CD4-positive, alpha-beta T cell treated with Interleukin-17A for 1 hour (primary cell): ENCODE measurements around the gene MAP2K1.

ENCODE experiments used
- DNase-seq: peaks from one replicate; pipeline ENCODE4 v3.0.0-alpha.2; 2020

MAP2K1 gene

GRCh38 chr15:66505818-66506217 is 119.1 kb downstream of the MAP2K1 start:
- no peak for DNase-seq

DNA sequence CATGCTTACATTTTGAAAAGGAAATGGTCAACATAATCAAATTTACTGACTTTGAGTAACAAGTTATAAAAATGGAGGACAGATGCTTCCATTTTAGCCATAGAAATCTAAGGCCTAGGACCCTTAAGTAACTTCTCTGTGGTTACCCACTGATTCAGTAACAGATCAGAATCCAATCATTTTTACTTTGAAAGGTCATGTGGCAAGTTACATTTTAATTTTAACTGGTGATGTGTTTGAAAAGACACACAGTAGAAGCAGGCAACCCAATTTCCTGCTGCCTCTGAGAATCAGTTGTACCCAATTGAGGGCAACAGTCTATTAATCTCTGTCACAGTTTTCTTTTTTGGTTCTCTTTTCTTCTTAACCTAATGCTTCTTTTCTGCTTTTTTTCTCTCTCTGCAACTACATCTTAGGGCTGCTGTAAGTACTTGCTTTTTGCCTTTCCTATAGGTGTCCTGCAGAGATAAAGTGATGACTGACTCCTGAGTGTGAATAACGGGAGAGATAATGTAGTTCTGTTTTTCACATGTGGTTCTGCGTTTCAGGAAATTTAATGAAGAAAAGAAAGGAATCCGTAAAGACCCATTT is 121.7 kb downstream of the MAP2K1 start:
- no peak for DNase-seq

- no peak for DNase-seq
Measured at GRCh38 chr15:66514586-66514985, 127.9 kb downstream of the MAP2K1 start.

GRCh38 chr15:66515901-66516322 is 129.2 kb downstream of the MAP2K1 start:
- no peak for DNase-seq

DNA sequence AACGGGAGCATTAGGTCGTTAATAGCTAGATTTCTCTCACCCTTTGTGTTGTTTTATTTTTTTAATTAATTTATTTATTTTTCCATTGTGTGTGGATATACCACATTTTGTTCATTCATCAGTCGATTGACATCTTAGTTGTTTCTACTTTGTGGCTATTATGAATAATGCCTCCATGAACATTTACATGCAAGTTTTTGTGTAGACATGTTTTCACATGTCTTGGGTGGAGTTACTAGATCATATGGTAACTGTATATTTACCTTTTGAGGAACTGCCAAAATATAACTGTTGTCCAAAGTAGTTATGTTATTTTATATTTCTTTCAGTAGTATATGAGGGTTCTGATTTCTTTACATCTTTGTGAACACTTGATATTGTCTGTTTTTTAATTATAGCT is 137.2 kb downstream of the MAP2K1 start:
- no peak for DNase-seq

DNA sequence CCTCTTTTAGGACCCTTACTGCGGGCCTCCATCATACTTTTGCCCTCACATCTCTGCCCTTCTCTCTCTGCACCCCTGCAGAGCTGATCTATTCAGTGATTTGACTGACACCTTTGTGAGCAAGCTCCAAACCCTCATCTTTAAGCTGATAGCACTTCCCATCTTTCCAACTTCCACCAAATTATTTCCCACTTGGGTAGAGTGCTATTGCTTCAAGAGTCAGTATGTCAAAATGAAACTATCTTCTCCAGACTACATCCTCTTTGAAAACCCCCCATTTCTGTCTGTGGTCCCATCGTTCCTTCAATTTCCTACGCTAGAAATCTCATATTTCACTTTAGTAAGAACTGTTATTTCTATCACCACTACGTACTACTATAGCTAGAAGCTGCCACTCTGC is 138.1 kb downstream of the MAP2K1 start:
- no peak for DNase-seq

- DNase-seq, result no peak
Measured at GRCh38 chr15:66535056-66535455, 148.3 kb downstream of the MAP2K1 start.
